Endothelial cell of umbilical vein (primary cell): ENCODE data around the gene MEIG1. TPM values are rescaled to one million over a fixed set of nuclear protein-coding genes. Genes with fewer than 3 reads are reported as not detected.

Experiments used
- Bru-seq: library from RNA; stranded (reverse); fragments of 400-500 nt; gene quantifications from one replicate; lab custom pipeline; 2021; lab: Mats Ljungman, UMichigan
- BruChase-seq, 2 experiments: library from RNA; stranded (reverse); fragments of 400-500 nt; gene quantifications; one replicate each; lab custom pipeline; 2021; lab: Mats Ljungman, UMichigan
- BruUV-seq: library from RNA; stranded (reverse); fragments of 400-500 nt; replicated peaks from 2 replicates; lab custom pipeline; 2021; lab: Mats Ljungman, UMichigan
- CTCF ChIA-PET: fragments of 300-600, 350-600 bp; sonication (Branson Sonifier 250); formaldehyde crosslinking; loops from one replicate; lab custom pipeline; 2021; ENCODE audit warnings: antibody characterized with exemption, inconsistent platforms; lab: Charles Lee
- POLR2A ChIA-PET: fragments of 300-600, 350-600 bp; sonication (Branson Sonifier 250); formaldehyde crosslinking; loops from one replicate; lab custom pipeline; 2021; ENCODE audit warnings: antibody characterized with exemption, inconsistent platforms; lab: Charles Lee
- DNase-seq: peaks from one replicate; pipeline ENCODE4 v3.0.0-alpha.2; 2011; ENCODE audit warnings: low read depth, low spot score
- FAIRE-seq: peaks from 2 replicates; lab custom pipeline; 2011; peaks lifted over from hg19 to GRCh38; lab: Jason Lieb, UNC
- H2AFZ ChIP-seq: 2 replicates; pipeline ENCODE4 v1.6.0; 2012; ENCODE audit warnings: low read depth, low read length, control low read depth, inconsistent platforms
- H3K27ac ChIP-seq: 2 replicates; pipeline ENCODE4 v1.5.1; 2011; ENCODE audit warnings: low read depth, mild to moderate bottlenecking, control low read depth, low read length, moderate library complexity; ENCODE audit not compliant: insufficient read depth
- H3K27me3 ChIP-seq, 2 experiments: 2 replicates each; pipeline versions ENCODE4 v1.6.0 to v1.6.1; 2011; ENCODE audit warnings: low read length in 2 of 2, mixed read lengths in 1 of 2; ENCODE audit not compliant: control insufficient read depth in 2 of 2, insufficient read depth in 2 of 2
- H3K36me3 ChIP-seq, 2 experiments: 2 replicates in 1 of 2; 3 replicates in 1 of 2; pipeline ENCODE4 v1.5.1; 2011; ENCODE audit warnings: low read length in 2 of 2, mild to moderate bottlenecking in 1 of 2, moderate library complexity in 1 of 2; ENCODE audit not compliant: control insufficient read depth in 2 of 2, insufficient read depth in 2 of 2; ENCODE audit errors: extremely low read depth in 1 of 2
- H3K4me1 ChIP-seq: 3 replicates; pipeline ENCODE4 v1.5.1; 2011; ENCODE audit warnings: mild to moderate bottlenecking, low read length; ENCODE audit not compliant: control insufficient read depth, insufficient read depth; ENCODE audit errors: extremely low read depth
- H3K4me2 ChIP-seq: 2 replicates; pipeline ENCODE4 v1.6.1; 2011; ENCODE audit warnings: low read length, control low read depth, mixed read lengths; ENCODE audit not compliant: insufficient read depth
- H3K4me3 ChIP-seq, 3 experiments: fragments of 200-600 bp in 1 of 3; sonication (generic), shearing (Covaris generic) in 1 of 3; replicated peaks in 1 of 3; 2 replicates each; pipeline ENCODE4 v1.5.1; 2011 to 2016; ENCODE audit warnings: control low read depth in 3 of 3, low read length in 3 of 3, mild to moderate bottlenecking in 2 of 3, inconsistent platforms in 1 of 3, low read depth in 1 of 3, moderate library complexity in 1 of 3; ENCODE audit not compliant: insufficient read depth in 1 of 3
- H3K79me2 ChIP-seq: 2 replicates; pipeline ENCODE4 v1.6.0; 2012; ENCODE audit warnings: low read length, inconsistent platforms; ENCODE audit not compliant: control insufficient read depth, insufficient read depth
- H3K9ac ChIP-seq: replicated peaks from 2 replicates; pipeline ENCODE3; 2011; ENCODE audit warnings: low read length, control low read depth; ENCODE audit not compliant: insufficient read depth; ENCODE audit errors: extremely low read depth
- H3K9me1 ChIP-seq: replicated peaks from 3 replicates; pipeline ENCODE4 v1.6.0; 2011; ENCODE audit warnings: mild to moderate bottlenecking, low read length; ENCODE audit not compliant: control insufficient read depth, insufficient read depth; ENCODE audit errors: extremely low read depth
- H3K9me3 ChIP-seq: replicated peaks from 2 replicates; pipeline ENCODE4 v1.5.1; 2012; ENCODE audit warnings: low read length, inconsistent platforms; ENCODE audit not compliant: control insufficient read depth, insufficient read depth
- H4K20me1 ChIP-seq: replicated peaks from 2 replicates; pipeline ENCODE3; 2011; ENCODE audit warnings: mild to moderate bottlenecking, low read length; ENCODE audit not compliant: control insufficient read depth, insufficient read depth; ENCODE audit errors: extremely low read depth
- CTCF ChIP-seq, 2 donors: IDR thresholded peaks; 1 replicate in 1 of 2; 2 replicates in 1 of 2; pipeline ENCODE4 v1.5.1; 2011; ENCODE audit warnings: low read length in 2 of 2, mild to moderate bottlenecking in 2 of 2, moderate library complexity in 2 of 2, control low read depth in 1 of 2, inconsistent platforms in 1 of 2, low read depth in 1 of 2; ENCODE audit not compliant: insufficient read depth in 1 of 2; ENCODE audit errors: extremely low read depth in 1 of 2
- EZH2 ChIP-seq: IDR thresholded peaks from 2 replicates; pipeline ENCODE4 v1.6.1; 2012; ENCODE audit warnings: borderline replicate concordance, low read depth, mild to moderate bottlenecking, moderate library complexity, low read length, inconsistent platforms; ENCODE audit not compliant: severe bottlenecking
- FOS ChIP-seq: IDR thresholded peaks from 2 replicates; pipeline ENCODE4 v1.6.1; 2011; ENCODE audit warnings: mild to moderate bottlenecking, low read length, moderate library complexity, borderline replicate concordance; ENCODE audit not compliant: insufficient read depth
- GATA2 ChIP-seq: IDR thresholded peaks from 2 replicates; pipeline ENCODE4 v1.7.0; 2011; ENCODE audit warnings: low read depth, mild to moderate bottlenecking, moderate library complexity, mixed read lengths, low read length; ENCODE audit not compliant: insufficient read length, insufficient read depth
- JUN ChIP-seq: IDR thresholded peaks from 2 replicates; pipeline ENCODE4 v1.6.1; 2011; ENCODE audit warnings: borderline replicate concordance, low read depth; ENCODE audit not compliant: insufficient read length, insufficient read depth
- MAX ChIP-seq: IDR thresholded peaks from 2 replicates; pipeline ENCODE4 v1.6.1; 2011; ENCODE audit not compliant: insufficient read depth, insufficient read length
- MYC ChIP-seq: IDR thresholded peaks from one replicate; pipeline ENCODE4 v1.6.1; 2011; ENCODE audit warnings: mild to moderate bottlenecking, low read depth, low read length
- POLR2A ChIP-seq: IDR thresholded peaks from 2 replicates; pipeline ENCODE4 v1.6.1; 2012; ENCODE audit warnings: low read depth, mild to moderate bottlenecking, control low read depth, low read length
- POLR2AphosphoS5 ChIP-seq: IDR thresholded peaks from 2 replicates; pipeline ENCODE4 v1.6.1; 2012; ENCODE audit warnings: low read depth, mild to moderate bottlenecking, control low read depth, low read length, moderate library complexity; ENCODE audit not compliant: insufficient read depth
- dilution Hi-C: fragments of 300-500 bp; cut with MboI; formaldehyde crosslinking; loops from one replicate; pipeline ENCODE4 v1.15.0; 2019; ENCODE audit warnings: low sequenced_read_pairs; ENCODE audit not compliant: extremely low pct_ligation_motif_present
- intact Hi-C: fragments of 100-400 bp; cut with micrococcal nuclease; formaldehyde crosslinking; loops from one replicate; pipeline ENCODE4 v1.10.0; 2022
- long read RNA-seq: library from polyadenylated mRNA; stranded (forward); transcript quantifications from one replicate; pipeline ENCODE4 v2.0.0, GENCODE V29; 2021
- polyA minus RNA-seq, 3 experiments: library from RNA; depleted of rRNA, polyadenylated mRNA; stranded (reverse); fragments of >200 nt; gene quantifications; 1 replicate in 1 of 3; 2 replicates in 2 of 3; pipeline ENCODE4 v1.2.3, GENCODE V29; 2011
- polyA plus RNA-seq, 4 experiments: library from polyadenylated mRNA; depleted of rRNA in 3 of 4; stranded (reverse) in 3 of 4; unstranded in 1 of 4; fragments of >200 nt; gene quantifications; 2 replicates each; pipeline versions ENCODE4 v1.2.1 to v1.2.3, GENCODE V29; 2011 to 2012; ENCODE audit warnings: missing spikeins in 1 of 4
- total RNA-seq: library from RNA; stranded (reverse); gene quantifications from 2 replicates; pipeline ENCODE4 v1.2.3, GENCODE V29; 2021

MEIG1 gene
- not detected in 2 replicates for total RNA-seq
- 0.23 TPM in 1 of 2 replicates, not detected in the other for polyA plus RNA-seq
- polyA plus RNA-seq (2011; cell fraction: cytosol; rRNA removed): 0.56 TPM in 1 of 2 replicates, not detected in the other
- polyA plus RNA-seq (2011; cell fraction: nucleus; rRNA removed): not detected in 2 replicates
- polyA plus RNA-seq (2012): 0.86 TPM in 1 of 2 replicates, not detected in the other
- not detected in 2 replicates for polyA minus RNA-seq
- not detected for polyA minus RNA-seq (2011; cell fraction: cytosol; rRNA and poly(A)+ RNA removed)
- not detected in 2 replicates for polyA minus RNA-seq (2011; cell fraction: nucleus; rRNA and poly(A)+ RNA removed)
- Bru-seq, nascent RNA: percentile 34 among the genes with signal in this experiment
- percentile 17 among the genes with signal in this experiment for BruChase-seq, experiment 1, labeled RNA remaining after a 6-hour chase
- BruChase-seq, experiment 2, labeled RNA remaining after a 2-hour chase: percentile 19 among the genes with signal in this experiment
- long read RNA-seq: 0 reads

- Histone ChIP-seq H3K9ac (peak within 1 kb of the TSS; percentile 91), H3K79me2 (no peaks in the 10 kb centered on the region), H3K36me3 (no peaks in the 10 kb centered on the region), H3K4me2 (peak within 1 kb of the TSS; percentile 88), H3K4me1 (peaks cover 10% of the 10 kb centered on the region), H3K27ac (peak within 1 kb of the TSS; percentile 84), H3K27me3 (no peaks in the 10 kb centered on the region), H3K9me1 (no peaks in the 10 kb centered on the region), H2AFZ (peak within 1 kb of the TSS; percentile 100), H3K9me3 (no peaks in the 10 kb centered on the region), H3K4me3 (peak within 1 kb of the TSS; percentile 85 to 89 (median 86)), H4K20me1 (no peaks in the 10 kb centered on the region)
- CTCF ChIA-PET: interaction anchor here (0.8 to 1.7 kb wide), 3 partner anchors 12 to 431 kb away, joined by 3 to 7 read pairs (median 6); no protein-coding TSS in a partner anchor
- TF ChIP-seq POLR2A: peak; percentile 44
- TF ChIP-seq JUN: no peak
- TF ChIP-seq CTCF (IDR thresholded peaks at IDR 0.05; ENCODE audit: extremely low read depth in 1 of 2, insufficient read depth in 1 of 2, low read depth in 1 of 2, low read length in 2 of 2): no peak
- peak; percentile 49 for TF ChIP-seq POLR2AphosphoS5
- no peak for TF ChIP-seq EZH2
- peak; percentile 13 for TF ChIP-seq MYC
- no peak for TF ChIP-seq FOS
- no peak for TF ChIP-seq GATA2
- TF ChIP-seq MAX: peak; percentile 22
- peak; percentile 94 for DNase-seq
- no TSS peak for BruUV-seq
- intact Hi-C loops (loop anchor here (1.0 to 10.0 kb wide), 4 partner anchors 81 to 355 kb away; partner anchors contain the start of gene SUV39H2), dilution Hi-C loops (no loop called here)
- peak; percentile 93 for FAIRE-seq
- POLR2A ChIA-PET: interaction anchor here (0.9 kb wide), 1 partner anchor 45 kb away, joined by 3 read pairs; no protein-coding TSS in a partner anchor
Measured at GRCh38 chr10:14959221-14960057, at the start of gene MEIG1. Gene MEIG1, plus strand, starts transcription at chr10:14959388. Its CDS starts 7,081 bp downstream, at chr10:14966469.
